HepG2 (cell line): Measurements from ENCODE around the gene TMEM165. TPM values are rescaled to one million over a fixed set of nuclear protein-coding genes. Genes with fewer than 3 reads are reported as not detected.

Source experiments
- ESRRA ChIP-seq: sonication (generic); formaldehyde crosslinking; IDR thresholded peaks from 2 replicates; pipeline ENCODE4 v1.5.1; 2020; ENCODE audit warnings: mild to moderate bottlenecking, low read depth, missing genetic modification reagents
- ETV6 ChIP-seq: sonication (generic); formaldehyde crosslinking; conservative IDR thresholded peaks from 2 replicates; pipeline ENCODE4 v1.4.0; 2020; ENCODE audit warnings: missing genetic modification reagents
- FOXA1 ChIP-seq, 2 experiments: fragments of 450-650 bp in 1 of 2; sonication (generic) in 1 of 2; formaldehyde crosslinking in 1 of 2; IDR thresholded peaks; 2 replicates each; pipeline versions ENCODE4 v1.4.0 to v1.6.1; 2016 to 2020; ENCODE audit warnings: missing genetic modification reagents in 1 of 2
- HES4 ChIP-seq: sonication (generic); formaldehyde crosslinking; IDR thresholded peaks from 2 replicates; pipeline ENCODE4 v1.9.0; 2021; ENCODE audit warnings: mild to moderate bottlenecking, missing genetic modification reagents, borderline replicate concordance
- HOXA7 ChIP-seq: sonication (generic); formaldehyde crosslinking; IDR thresholded peaks from 2 replicates; pipeline ENCODE4 v1.8.1; 2022; ENCODE audit warnings: mild to moderate bottlenecking, missing genetic modification reagents, moderate library complexity
- MAFF ChIP-seq: IDR thresholded peaks from 2 replicates; pipeline ENCODE4 v1.6.1; 2011; ENCODE audit warnings: low read depth, low read length, improper control_type of control experiment
- MYNN ChIP-seq: sonication (generic); formaldehyde crosslinking; IDR thresholded peaks from 2 replicates; pipeline ENCODE4 v1.4.0; 2020; ENCODE audit warnings: mild to moderate bottlenecking, low read depth, missing genetic modification reagents
- NCOA1 ChIP-seq: sonication (generic); formaldehyde crosslinking; IDR thresholded peaks from 2 replicates; pipeline ENCODE4 v1.9.0; 2021; ENCODE audit warnings: missing genetic modification reagents
- NR0B2 ChIP-seq: sonication (generic); formaldehyde crosslinking; IDR thresholded peaks from 2 replicates; pipeline ENCODE4 v1.4.0; 2020; ENCODE audit warnings: mild to moderate bottlenecking, missing genetic modification reagents
- SNRNP70 ChIP-seq: fragments of 200-400 bp; formaldehyde crosslinking; IDR thresholded peaks from 2 replicates; pipeline ENCODE4 v1.6.1; 2017; ENCODE audit warnings: mild to moderate bottlenecking, low read depth, low read length, moderate library complexity
- SPEN ChIP-seq: sonication (generic); formaldehyde crosslinking; IDR thresholded peaks from 2 replicates; pipeline ENCODE4 v1.5.1; 2020; ENCODE audit warnings: low read depth, mild to moderate bottlenecking, missing genetic modification reagents
- TIGD3 ChIP-seq: sonication (generic); formaldehyde crosslinking; IDR thresholded peaks from 2 replicates; pipeline ENCODE4 v1.5.1; 2020; ENCODE audit warnings: mild to moderate bottlenecking, missing genetic modification reagents, borderline replicate concordance
- ZBTB10 ChIP-seq: sonication (generic); formaldehyde crosslinking; IDR thresholded peaks from 2 replicates; pipeline ENCODE4 v1.4.0; 2020; ENCODE audit warnings: missing genetic modification reagents, borderline replicate concordance
- ZBTB42 ChIP-seq: sonication (generic); formaldehyde crosslinking; IDR thresholded peaks from 2 replicates; pipeline ENCODE4 v1.5.0; 2020; ENCODE audit warnings: mild to moderate bottlenecking, missing genetic modification reagents
- ZFAT ChIP-seq: sonication (generic); formaldehyde crosslinking; conservative IDR thresholded peaks from 2 replicates; pipeline ENCODE4 v1.8.1; 2023; ENCODE audit warnings: missing genetic modification reagents, inconsistent platforms
- ZNF232 ChIP-seq: sonication (generic); formaldehyde crosslinking; IDR thresholded peaks from 2 replicates; pipeline ENCODE4 v1.4.0; 2020; ENCODE audit warnings: missing genetic modification reagents, borderline replicate concordance
- ZNF382 ChIP-seq: sonication (generic); formaldehyde crosslinking; IDR thresholded peaks from 2 replicates; pipeline ENCODE4 v1.5.0; 2020; ENCODE audit warnings: missing genetic modification reagents, mild to moderate bottlenecking, borderline replicate concordance
- ZNF430 ChIP-seq: sonication (generic); formaldehyde crosslinking; IDR thresholded peaks from 2 replicates; pipeline ENCODE4 v1.9.0; 2021; ENCODE audit warnings: mild to moderate bottlenecking, missing genetic modification reagents
- ZNF501 ChIP-seq: sonication (generic); formaldehyde crosslinking; IDR thresholded peaks from 2 replicates; pipeline ENCODE4 v1.5.1; 2020; ENCODE audit warnings: mild to moderate bottlenecking, moderate library complexity, missing genetic modification reagents
- ZNF724P ChIP-seq: sonication (generic); formaldehyde crosslinking; IDR thresholded peaks from 2 replicates; pipeline ENCODE4 v1.8.0; 2022; ENCODE audit warnings: missing genetic modification reagents, borderline replicate concordance
- ZNF773 ChIP-seq: sonication (generic); formaldehyde crosslinking; IDR thresholded peaks from 2 replicates; pipeline ENCODE4 v1.4.0; 2020; ENCODE audit warnings: missing genetic modification reagents, borderline replicate concordance
- ZNF788 ChIP-seq: sonication (generic); formaldehyde crosslinking; IDR thresholded peaks from 2 replicates; pipeline ENCODE4 v1.5.0; 2020; ENCODE audit warnings: mild to moderate bottlenecking, missing genetic modification reagents, borderline replicate concordance
- ZUFSP ChIP-seq: sonication (generic); formaldehyde crosslinking; IDR thresholded peaks from 2 replicates; pipeline ENCODE4 v1.9.0; 2021; ENCODE audit warnings: missing genetic modification reagents, mild to moderate bottlenecking, borderline replicate concordance
- polyA plus RNA-seq, 8 experiments: library from polyadenylated mRNA; depleted of rRNA in 3 of 8; stranded (reverse) in 7 of 8; unstranded in 1 of 8; fragments of >200 nt; fragmentation: Illumina TruSeq in 4 of 8; extraction: Trizol in 4 of 8; gene quantifications; 2 replicates each; pipeline versions ENCODE4 v1.2.1 to v1.2.3, GENCODE V29; 2011 to 2016; ENCODE audit warnings: low read depth in 4 of 8, missing spikeins in 1 of 8, mixed read lengths in 1 of 8; ENCODE audit not compliant: insufficient read depth in 1 of 8
- total RNA-seq, 5 experiments: library from RNA; depleted of rRNA; stranded (reverse); fragments of >200 nt; fragmentation: Illumina TruSeq; extraction: Trizol; gene quantifications; 2 replicates each; pipeline ENCODE4 v1.2.3, GENCODE V29; 2016; ENCODE audit warnings: low read depth in 1 of 5

The TMEM165 gene
- total and polyA plus RNA-seq, 2 of the 13 experiments (the other 11 are each of a cell fraction or from before 2014, with no cell fraction given) = 54.6 to 103 TPM

GRCh38 chr4:55395529-55396307, at the start of gene TMEM165 (continued):
- TF ChIP-seq SPEN (CRISPR knock-in tag) (peak; percentile 48; the same call in 1 of the 2 replicates), ZBTB42 (CRISPR knock-in tag) (0 out of 2 replicates have a peak, but pooled peaks have one; percentile 13), ETV6 (peak; percentile 28), ZFAT (peak; percentile 54; the same call in 1 of the 2 replicates), ZNF232 (no peak; the same call in 1 of the 2 replicates), ZBTB10 (0 out of 2 replicates have a peak, but pooled peaks have one; percentile 14), HOXA7 (CRISPR knock-in tag) (no peak), ZNF724P (CRISPR knock-in tag) (peak; percentile 81; the same call in 1 of the 2 replicates), FOXA1 (IDR thresholded peaks at IDR 0.05) (no peak), FOXA1 (CRISPR knock-in tag; IDR thresholded peaks at IDR 0.05) (no peak), NCOA1 (peak; percentile 94; the same call in 1 of the 2 replicates), ZNF773 (no peak), ZNF788 (peak; percentile 74; the same call in 1 of the 2 replicates), TIGD3 (CRISPR knock-in tag) (no peak), ZNF382 (CRISPR knock-in tag) (no peak), ESRRA (0 out of 2 replicates have a peak, but pooled peaks have one; percentile 27), ZNF430 (peak; percentile 75; the same call in 1 of the 2 replicates), NR0B2 (CRISPR knock-in tag) (peak; percentile 78), MAFF (no peak), SNRNP70 (no peak), HES4 (CRISPR knock-in tag) (no peak), ZUFSP (CRISPR knock-in tag) (no peak), ZNF501 (CRISPR knock-in tag) (peak; percentile 60), MYNN (CRISPR knock-in tag) (no peak)
